NCI-H128 (cell line): Measurements from ENCODE around the gene AKAP8L.
A peak's percentile ranks its signal among the peaks of the same experiment; 100 is the strongest.

Experiments
- DNase-seq: peaks from one replicate; lab custom pipeline; 2025; ENCODE audit not compliant: unreplicated experiment; lab: John Stamatoyannopoulos, UW

Gene AKAP8L

GRCh38 chr19:15418579-15419412 lies at the start of gene AKAP8L:
Gene AKAP8L, minus strand, starts transcription at chr19:15418988. Its CDS starts 65 bp downstream, at chr19:15418923.
- peak; percentile 99 for DNase-seq

GRCh38 chr19:15467734-15468214 lies 49.0 kb upstream of the AKAP8L start:
- DNase-seq, result no peak

GRCh38 chr19:15466851-15467733 lies 48.3 kb upstream of the AKAP8L start:
- DNase-seq, result no peak

- DNase-seq, result no peak
Observed at GRCh38 chr19:15464394-15465385, 45.9 kb upstream of the AKAP8L start, which contains the start of gene RASAL3. Gene RASAL3, minus strand, starts transcription at chr19:15464544. Its CDS starts 186 bp downstream, at chr19:15464358.

- no peak for DNase-seq
Observed at GRCh38 chr19:15463861-15464371, 45.1 kb upstream of the AKAP8L start.

GRCh38 chr19:15461694-15462093 lies 42.9 kb upstream of the AKAP8L start:
- no peak for DNase-seq

- DNase-seq, result no peak
Observed at GRCh38 chr19:15457701-15458484, 39.1 kb upstream of the AKAP8L start.

- no peak for DNase-seq
Observed at GRCh38 chr19:15456871-15457700, 38.3 kb upstream of the AKAP8L start.

- no peak for DNase-seq
Observed at GRCh38 chr19:15456441-15456840, 37.7 kb upstream of the AKAP8L start.

GRCh38 chr19:15455996-15456395 lies 37.2 kb upstream of the AKAP8L start:
- no peak for DNase-seq

- no peak for DNase-seq
Observed at GRCh38 chr19:15453906-15454860, 35.4 kb upstream of the AKAP8L start.

GRCh38 chr19:15453091-15453578 lies 34.3 kb upstream of the AKAP8L start:
- DNase-seq, result no peak

- DNase-seq, result no peak
Observed at GRCh38 chr19:15452111-15453047, 33.6 kb upstream of the AKAP8L start.

GRCh38 chr19:15450528-15450890 lies 31.7 kb upstream of the AKAP8L start:
- DNase-seq, result no peak

GRCh38 chr19:15449620-15450527 lies 31.1 kb upstream of the AKAP8L start, which contains the start of gene WIZ:
Gene WIZ, minus strand, starts transcription at chr19:15449956. Its CDS starts 1,649 bp downstream, at chr19:15448307.
- no peak for DNase-seq
